Loucy (cell line): ENCODE results near the gene ZNF384.

Experiments used
- EZH2phosphoT487 ChIP-seq: fragments of 200-600 bp; IDR thresholded peaks from 2 replicates; pipeline ENCODE4 v1.6.1; 2018; ENCODE audit warnings: antibody characterized with exemption, mild to moderate bottlenecking, moderate library complexity, borderline replicate concordance
- TF ChIP-seq, protein P1 (sequence below): fragments of 200-600 bp; sonication (generic); conservative IDR thresholded peaks from 2 replicates; pipeline ENCODE4 v1.5.1; 2014; ENCODE audit warnings: mild to moderate bottlenecking, antibody characterized with exemption, low read length

GRCh38 chr12:6644257-6644596 is 44.9 kb downstream of the ZNF384 start:
- TF ChIP-seq, protein P1, sequence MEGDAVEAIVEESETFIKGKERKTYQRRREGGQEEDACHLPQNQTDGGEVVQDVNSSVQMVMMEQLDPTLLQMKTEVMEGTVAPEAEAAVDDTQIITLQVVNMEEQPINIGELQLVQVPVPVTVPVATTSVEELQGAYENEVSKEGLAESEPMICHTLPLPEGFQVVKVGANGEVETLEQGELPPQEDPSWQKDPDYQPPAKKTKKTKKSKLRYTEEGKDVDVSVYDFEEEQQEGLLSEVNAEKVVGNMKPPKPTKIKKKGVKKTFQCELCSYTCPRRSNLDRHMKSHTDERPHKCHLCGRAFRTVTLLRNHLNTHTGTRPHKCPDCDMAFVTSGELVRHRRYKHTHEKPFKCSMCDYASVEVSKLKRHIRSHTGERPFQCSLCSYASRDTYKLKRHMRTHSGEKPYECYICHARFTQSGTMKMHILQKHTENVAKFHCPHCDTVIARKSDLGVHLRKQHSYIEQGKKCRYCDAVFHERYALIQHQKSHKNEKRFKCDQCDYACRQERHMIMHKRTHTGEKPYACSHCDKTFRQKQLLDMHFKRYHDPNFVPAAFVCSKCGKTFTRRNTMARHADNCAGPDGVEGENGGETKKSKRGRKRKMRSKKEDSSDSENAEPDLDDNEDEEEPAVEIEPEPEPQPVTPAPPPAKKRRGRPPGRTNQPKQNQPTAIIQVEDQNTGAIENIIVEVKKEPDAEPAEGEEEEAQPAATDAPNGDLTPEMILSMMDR, result no peak
- no peak for TF ChIP-seq EZH2phosphoT487
